ENCODE data around the gene FPGS.

DNA sequence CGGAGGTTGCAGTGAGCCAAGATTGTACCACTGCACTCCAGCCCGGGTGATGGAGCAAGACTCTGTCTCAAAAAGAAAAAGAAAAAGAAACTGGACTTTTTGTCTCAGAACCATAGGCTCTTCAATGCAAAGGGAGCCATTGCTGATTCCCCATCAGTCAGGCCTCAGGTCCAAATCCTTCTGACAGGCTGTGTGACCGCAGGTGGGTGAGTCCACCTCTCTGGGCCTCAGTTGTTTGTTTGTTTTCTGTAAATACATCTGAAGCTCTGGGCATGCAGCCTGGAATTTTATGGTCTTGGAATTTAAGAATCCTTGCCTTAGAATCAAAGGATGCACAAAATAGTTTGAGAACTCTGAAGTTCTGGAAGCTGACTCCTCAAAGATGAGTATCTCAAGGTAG, 46.4 kb upstream of the FPGS start:
- no peak for TF ChIP-seq CTCF (IDR thresholded peaks at IDR 0.05)
- no peak for TF ChIP-seq POLR2A (IDR thresholded peaks at IDR 0.05)
